Subcutaneous abdominal adipose tissue (tissue), 5 donors: Measurements from ENCODE around the gene EVC2.

Experiments used
- H3K27ac ChIP-seq: one replicate; pipeline ENCODE4 v1.7.0; 2013; ENCODE audit warnings: low read depth, mild to moderate bottlenecking, inconsistent platforms, low read length, moderate library complexity
- H3K27me3 ChIP-seq, 5 donors: one replicate each; pipeline ENCODE4 v1.7.0; 2013; ENCODE audit warnings: low read length in 5 of 5, inconsistent platforms in 1 of 5; ENCODE audit not compliant: control insufficient read depth in 5 of 5, insufficient read depth in 4 of 5
- H3K36me3 ChIP-seq, 5 donors: one replicate each; pipeline ENCODE4 v1.7.0; 2013; ENCODE audit warnings: low read length in 5 of 5; ENCODE audit not compliant: control insufficient read depth in 5 of 5, insufficient read depth in 5 of 5
- H3K4me1 ChIP-seq, 5 donors: one replicate each; pipeline ENCODE4 v1.7.0; 2013; ENCODE audit warnings: low read length in 5 of 5, mild to moderate bottlenecking in 3 of 5, moderate library complexity in 1 of 5; ENCODE audit not compliant: control insufficient read depth in 5 of 5, insufficient read depth in 5 of 5
- H3K4me3 ChIP-seq, 5 donors: one replicate each; pipeline ENCODE4 v1.7.0; 2013; ENCODE audit warnings: low read length in 5 of 5, low read depth in 1 of 5
- H3K9ac ChIP-seq, 5 donors: one replicate each; pipeline ENCODE4 v1.7.0; 2013; ENCODE audit warnings: low read length in 5 of 5, mild to moderate bottlenecking in 4 of 5, moderate library complexity in 3 of 5
- H3K9me3 ChIP-seq, 5 donors: one replicate each; pipeline ENCODE4 v1.7.0; 2013; ENCODE audit warnings: low read length in 5 of 5; ENCODE audit not compliant: control insufficient read depth in 5 of 5
- donor health status: healthy.
- donor health status: healthy.
- donor health status: healthy.
- donor health status: healthy.
- donor health status: healthy.

Gene EVC2

GRCh38 chr4:5568336-5568735, 140.0 kb downstream of the EVC2 start:
- Histone ChIP-seq H3K9me3 (no peaks in the 10 kb centered on the region), H3K4me3 (no peak overlapping the region), H3K36me3 (peaks cover 7 to 36% (median 29%) of the 10 kb centered on the region in 5 donors), H3K4me1 (no peaks in the 10 kb centered on the region), H3K9ac (no peak overlapping the region), H3K27me3 (no peaks in the 10 kb centered on the region), H3K27ac (no peak overlapping the region)

DNA sequence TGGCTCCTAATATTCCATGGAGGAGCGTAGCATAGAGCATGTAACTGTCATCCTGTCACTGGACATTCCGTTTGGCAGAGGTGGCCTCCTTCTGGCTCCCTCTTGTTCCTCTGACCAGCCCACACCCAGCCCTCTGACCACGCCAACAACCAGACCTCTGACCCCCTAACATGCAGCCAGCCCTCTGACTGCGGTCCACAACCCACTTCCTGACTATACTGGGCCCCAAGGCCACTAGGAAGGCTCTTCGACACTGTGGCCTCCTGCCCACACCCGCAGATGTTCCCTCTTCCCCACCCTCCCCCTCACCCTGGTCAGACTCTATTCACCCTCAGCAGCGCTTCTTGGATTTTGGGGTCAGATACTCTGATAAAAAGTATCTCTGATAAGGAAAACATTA, 141.4 kb downstream of the EVC2 start:
- peaks cover 3 to 32% (median 31%) of the 10 kb centered on the region in 5 donors for H3K36me3 ChIP-seq
- no peak overlapping the region for H3K27ac ChIP-seq
- H3K9ac ChIP-seq: no peak overlapping the region
- H3K27me3 ChIP-seq: no peaks in the 10 kb centered on the region
- no peaks in the 10 kb centered on the region for H3K4me1 ChIP-seq
- H3K9me3 ChIP-seq: no peaks in the 10 kb centered on the region
- H3K4me3 ChIP-seq: no peak overlapping the region

- Histone ChIP-seq H3K36me3 (peaks cover 3 to 32% (median 32%) of the 10 kb centered on the region in 5 donors), H3K9ac (no peak overlapping the region), H3K4me3 (no peak overlapping the region), H3K4me1 (no peaks in the 10 kb centered on the region), H3K27ac (no peak overlapping the region), H3K27me3 (no peaks in the 10 kb centered on the region), H3K9me3 (no peaks in the 10 kb centered on the region)
These were observed 141.8 kb downstream of the EVC2 start for GRCh38 chr4:5566526-5566925.

GRCh38 chr4:5563856-5564255, 144.5 kb downstream of the EVC2 start:
- Histone ChIP-seq H3K27me3 (no peaks in the 10 kb centered on the region), H3K4me1 (no peaks in the 10 kb centered on the region), H3K27ac (no peak overlapping the region), H3K9me3 (no peaks in the 10 kb centered on the region), H3K4me3 (no peak overlapping the region), H3K36me3 (peaks cover 7 to 33% (median 29%) of the 10 kb centered on the region in 5 donors), H3K9ac (no peak overlapping the region)

DNA sequence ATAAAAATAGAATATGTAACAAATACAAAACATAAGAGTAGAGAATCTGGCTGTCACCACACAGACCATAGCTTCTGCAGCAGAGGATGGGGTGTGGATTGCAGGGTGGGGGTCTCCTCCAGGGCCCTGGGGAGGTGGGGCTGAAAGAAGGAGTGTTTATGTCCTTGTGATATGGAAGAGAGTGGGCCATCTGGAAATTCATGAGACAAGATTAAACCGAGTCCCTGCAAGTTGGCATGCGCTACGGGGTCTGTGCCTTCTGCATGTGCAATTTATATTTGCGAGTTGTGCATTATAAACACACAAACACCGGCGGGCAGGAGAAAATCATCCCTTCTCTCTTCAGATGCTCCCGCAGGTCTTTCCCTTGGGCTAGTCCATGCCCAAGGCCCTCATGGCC, 145.9 kb downstream of the EVC2 start:
- H3K9me3 ChIP-seq: no peaks in the 10 kb centered on the region
- peaks cover 11 to 33% (median 28%) of the 10 kb centered on the region in 5 donors for H3K36me3 ChIP-seq
- no peak overlapping the region for H3K4me3 ChIP-seq
- no peak overlapping the region for H3K27ac ChIP-seq
- no peaks in the 10 kb centered on the region for H3K4me1 ChIP-seq
- H3K27me3 ChIP-seq: no peaks in the 10 kb centered on the region
- no peak overlapping the region for H3K9ac ChIP-seq

DNA sequence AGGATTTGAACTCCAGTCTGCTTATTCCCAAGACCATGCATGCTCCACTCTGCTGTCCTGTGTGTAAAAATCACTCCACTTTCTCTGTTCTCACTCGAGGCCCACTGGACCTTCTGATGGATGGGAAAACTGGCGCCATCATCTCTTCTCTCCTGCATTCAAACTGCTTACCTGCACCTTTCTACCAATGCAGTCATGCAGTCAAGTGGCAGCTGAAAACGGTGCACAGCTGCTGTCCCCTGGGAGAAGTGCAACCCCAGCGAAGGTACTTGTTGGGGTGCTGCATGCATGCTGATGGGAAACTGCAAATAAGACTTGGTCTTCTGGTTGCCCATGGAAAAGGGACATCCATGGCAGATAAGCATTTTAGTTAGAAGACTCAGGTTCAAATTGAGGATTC, 147.1 kb downstream of the EVC2 start:
- Histone ChIP-seq H3K27me3 (no peaks in the 10 kb centered on the region), H3K4me3 (no peak overlapping the region), H3K36me3 (peaks cover 13 to 30% (median 27%) of the 10 kb centered on the region in 5 donors), H3K27ac (no peak overlapping the region), H3K9ac (no peak overlapping the region), H3K9me3 (no peaks in the 10 kb centered on the region), H3K4me1 (no peaks in the 10 kb centered on the region)

- Histone ChIP-seq H3K4me1 (no peaks in the 10 kb centered on the region), H3K36me3 (peaks cover 0 to 24% (median 9%) of the 10 kb centered on the region in 5 donors), H3K9ac (no peak overlapping the region)
These were observed 149.9 kb downstream of the EVC2 start for GRCh38 chr4:5558502-5558901.

GRCh38 chr4:5554376-5554775, 154.0 kb downstream of the EVC2 start:
- Histone ChIP-seq H3K9ac (no peak overlapping the region), H3K4me1 (no peaks in the 10 kb centered on the region), H3K27ac (no peak overlapping the region), H3K4me3 (no peak overlapping the region), H3K9me3 (no peaks in the 10 kb centered on the region), H3K27me3 (no peaks in the 10 kb centered on the region), H3K36me3 (peaks cover 0 to 18% (median 0%) of the 10 kb centered on the region in 5 donors)

More at GRCh38 chr4:5558502-5558901, 149.9 kb downstream of the EVC2 start:
- Histone ChIP-seq H3K4me3 (no peak overlapping the region), H3K27me3 (no peaks in the 10 kb centered on the region), H3K27ac (no peak overlapping the region), H3K9me3 (no peaks in the 10 kb centered on the region)

DNA sequence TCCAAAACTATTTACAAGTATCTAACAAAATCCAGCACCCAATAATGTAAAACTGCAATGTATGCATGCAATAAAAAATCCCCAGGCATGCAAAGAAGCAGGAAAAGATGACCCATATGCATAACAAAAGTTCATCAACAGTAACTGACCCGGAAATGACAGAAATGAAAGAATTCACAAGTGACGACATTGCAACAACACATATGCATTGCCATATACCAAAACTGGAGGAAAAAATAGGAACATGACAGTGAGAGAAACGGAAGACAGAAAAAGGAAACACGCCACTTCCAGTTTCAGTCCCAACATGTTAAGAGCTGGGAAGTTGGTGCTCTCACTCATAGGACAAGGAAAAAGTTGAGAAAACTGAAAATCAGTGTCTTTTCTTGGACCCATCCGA, 154.6 kb downstream of the EVC2 start:
- no peak overlapping the region for H3K27ac ChIP-seq
- H3K4me1 ChIP-seq: no peaks in the 10 kb centered on the region
- no peaks in the 10 kb centered on the region for H3K9me3 ChIP-seq
- peaks cover 0 to 16% (median 0%) of the 10 kb centered on the region in 5 donors for H3K36me3 ChIP-seq
- no peak overlapping the region for H3K9ac ChIP-seq
- no peak overlapping the region for H3K4me3 ChIP-seq
- no peaks in the 10 kb centered on the region for H3K27me3 ChIP-seq

- no peak overlapping the region for H3K27ac ChIP-seq
- peaks cover 0 to 6% (median 0%) of the 10 kb centered on the region in 5 donors for H3K9me3 ChIP-seq
- no peak overlapping the region for H3K9ac ChIP-seq
- H3K27me3 ChIP-seq: no peaks in the 10 kb centered on the region
- no peak overlapping the region for H3K4me3 ChIP-seq
- H3K4me1 ChIP-seq: no peaks in the 10 kb centered on the region
- H3K36me3 ChIP-seq: peaks cover 0 to 12% (median 0%) of the 10 kb centered on the region in 5 donors
These were observed 155.9 kb downstream of the EVC2 start for GRCh38 chr4:5552451-5552850.
